IMR-90 (cell line): ENCODE data around the gene EEF2K. TPM values are rescaled to one million over a fixed set of nuclear protein-coding genes. Genes with fewer than 3 reads are reported as not detected.

ENCODE experiments used
- ATAC-seq: fragments of 200-7000 bp; cut with Tn5 transposase; 2 replicates; pipeline ENCODE4 v1.9.1; 2020; ENCODE audit warnings: low read depth, mild to moderate bottlenecking, moderate library complexity
- BruUV-seq: library from RNA; stranded (reverse); fragments of 400-500 nt; replicated peaks from 2 replicates; lab custom pipeline; 2021; lab: Mats Ljungman, UMichigan
- CTCF ChIA-PET: fragments of 300-600 bp; formaldehyde crosslinking; extraction: SDS; loops from one replicate; lab custom pipeline; 2021; ENCODE audit warnings: antibody characterized with exemption; lab: Yijun Ruan, JAX
- POLR2A ChIA-PET: fragments of 300-600 bp; sonication (Branson Sonifier 250); formaldehyde crosslinking; loops from one replicate; lab custom pipeline; 2022; ENCODE audit warnings: antibody characterized with exemption; ENCODE audit not compliant: unreplicated experiment; lab: Charles Lee
- DNase-seq: peaks from one replicate; pipeline ENCODE4 v3.0.0; 2013
- H2AFZ ChIP-seq: replicated peaks from 2 replicates; pipeline ENCODE3; 2013; ENCODE audit warnings: low read length, mild to moderate bottlenecking; ENCODE audit not compliant: poor library complexity
- H2AK5ac ChIP-seq: 2 replicates; pipeline ENCODE4 v1.6.1; 2013; ENCODE audit warnings: low read depth, low read length, inconsistent platforms
- H2AK9ac ChIP-seq: replicated peaks from 2 replicates; pipeline ENCODE3; 2013; ENCODE audit warnings: mild to moderate bottlenecking, low read depth, low read length, moderate library complexity; ENCODE audit not compliant: poor library complexity
- H2BK120ac ChIP-seq: 2 replicates; pipeline ENCODE4 v1.6.1; 2013; ENCODE audit warnings: low read depth, low read length, inconsistent platforms
- H2BK15ac ChIP-seq: 3 replicates; pipeline ENCODE4 v1.6.1; 2013; ENCODE audit warnings: low read depth, low read length, inconsistent platforms
- H2BK20ac ChIP-seq: 2 replicates; pipeline ENCODE4 v1.6.1; 2013; ENCODE audit warnings: low read depth, mild to moderate bottlenecking, inconsistent platforms, low read length, moderate library complexity
- H2BK5ac ChIP-seq: 2 replicates; pipeline ENCODE4 v1.6.1; 2013; ENCODE audit warnings: mild to moderate bottlenecking, low read depth, low read length, inconsistent platforms; ENCODE audit not compliant: poor library complexity, severe bottlenecking
- H3K14ac ChIP-seq: replicated peaks from 2 replicates; pipeline ENCODE4 v1.6.1; 2013; ENCODE audit warnings: low read depth, low read length, inconsistent platforms
- H3K18ac ChIP-seq: 2 replicates; pipeline ENCODE4 v1.6.1; 2013; ENCODE audit warnings: low read depth, low read length, control low read depth
- H3K23ac ChIP-seq: 2 replicates; pipeline ENCODE4 v1.6.1; 2013; ENCODE audit warnings: low read depth, low read length, inconsistent platforms
- H3K27ac ChIP-seq: 2 replicates; pipeline ENCODE4 v1.5.1; 2013; ENCODE audit warnings: mild to moderate bottlenecking, control low read depth, low read length; ENCODE audit not compliant: insufficient read depth
- H3K27me3 ChIP-seq: 2 replicates; pipeline ENCODE4 v1.6.1; 2013; ENCODE audit warnings: low read length; ENCODE audit not compliant: control insufficient read depth, insufficient read depth
- H3K36me3 ChIP-seq: 2 replicates; pipeline ENCODE4 v1.6.1; 2013; ENCODE audit warnings: low read length, mixed read lengths; ENCODE audit not compliant: control insufficient read depth, insufficient read depth
- H3K4ac ChIP-seq: 2 replicates; pipeline ENCODE4 v1.6.1; 2013; ENCODE audit warnings: low read depth, low read length, inconsistent platforms
- H3K4me1 ChIP-seq: 2 replicates; pipeline ENCODE4 v1.6.1; 2013; ENCODE audit warnings: low read length, mixed read lengths; ENCODE audit not compliant: control insufficient read depth, insufficient read depth
- H3K4me2 ChIP-seq: 2 replicates; pipeline ENCODE4 v1.6.1; 2013; ENCODE audit warnings: low read depth, mild to moderate bottlenecking, control low read depth, low read length, moderate library complexity
- H3K4me3 ChIP-seq: 2 replicates; pipeline ENCODE4 v1.5.1; 2013; ENCODE audit warnings: low read depth, mild to moderate bottlenecking, control low read depth, low read length, moderate library complexity; ENCODE audit not compliant: insufficient read depth
- H3K56ac ChIP-seq: 2 replicates; pipeline ENCODE4 v1.6.1; 2013; ENCODE audit warnings: low read length, inconsistent platforms; ENCODE audit not compliant: insufficient read depth; ENCODE audit errors: extremely low read depth
- H3K79me1 ChIP-seq, 2 experiments: 2 replicates each; pipeline ENCODE4 v1.6.1; 2013; ENCODE audit warnings: low read length in 2 of 2, inconsistent platforms in 1 of 2, low read depth in 1 of 2
- H3K9ac ChIP-seq: 2 replicates; pipeline ENCODE4 v1.6.1; 2013; ENCODE audit warnings: low read depth, low read length, control low read depth
- H3K9me1 ChIP-seq: 2 replicates; pipeline ENCODE4 v1.6.1; 2013; ENCODE audit warnings: low read length, inconsistent platforms; ENCODE audit not compliant: insufficient read depth
- H3K9me3 ChIP-seq: 2 replicates; pipeline ENCODE4 v1.6.1; 2013; ENCODE audit warnings: low read length; ENCODE audit not compliant: control insufficient read depth, insufficient read depth
- H4K20me1 ChIP-seq: 2 replicates; pipeline ENCODE4 v1.6.1; 2013; ENCODE audit warnings: low read length, inconsistent platforms; ENCODE audit not compliant: insufficient read depth
- H4K5ac ChIP-seq: 2 replicates; pipeline ENCODE4 v1.6.1; 2013; ENCODE audit warnings: mild to moderate bottlenecking, low read depth, low read length, control low read depth
- H4K8ac ChIP-seq, 2 experiments: 2 replicates each; pipeline ENCODE4 v1.6.1; 2013; ENCODE audit warnings: low read depth in 2 of 2, low read length in 2 of 2, control low read depth in 1 of 2, inconsistent platforms in 1 of 2
- H4K91ac ChIP-seq: 2 replicates; pipeline ENCODE4 v1.6.1; 2013; ENCODE audit warnings: low read depth, low read length, inconsistent platforms; ENCODE audit not compliant: insufficient read depth
- BHLHE40 ChIP-seq: fragments of 150-350 bp; IDR thresholded peaks from 2 replicates; pipeline ENCODE4 v1.6.1; 2016; ENCODE audit warnings: mild to moderate bottlenecking, low read depth, low read length
- CEBPB ChIP-seq: IDR thresholded peaks from 2 replicates; pipeline ENCODE4 v1.6.1; 2012; ENCODE audit warnings: low read depth, low read length, improper control_type of control experiment
- CHD1 ChIP-seq: IDR thresholded peaks from 2 replicates; pipeline ENCODE4 v1.6.1; 2012; ENCODE audit warnings: low read depth, low read length, improper control_type of control experiment
- CTCF ChIP-seq: conservative IDR thresholded peaks from 2 replicates; pipeline ENCODE4 v1.5.1; 2012; ENCODE audit warnings: mild to moderate bottlenecking, low read depth, low read length, improper control_type of control experiment
- ELK1 ChIP-seq: fragments of 150-350 bp; IDR thresholded peaks from 2 replicates; pipeline ENCODE4 v1.6.1; 2016; ENCODE audit warnings: low read depth, mild to moderate bottlenecking, low read length, moderate library complexity, borderline replicate concordance
- FOS ChIP-seq: fragments of 150-350 bp; IDR thresholded peaks from 2 replicates; pipeline ENCODE4 v1.6.1; 2016; ENCODE audit warnings: low read depth, low read length
- MAFK ChIP-seq: IDR thresholded peaks from 2 replicates; pipeline ENCODE4 v1.6.1; 2012; ENCODE audit warnings: low read depth, low read length, improper control_type of control experiment
- MAZ ChIP-seq: IDR thresholded peaks from 2 replicates; pipeline ENCODE4 v1.6.1; 2012; ENCODE audit warnings: low read depth, mild to moderate bottlenecking, low read length, improper control_type of control experiment, moderate library complexity, borderline replicate concordance
- MXI1 ChIP-seq: IDR thresholded peaks from 2 replicates; pipeline ENCODE4 v1.6.1; 2012; ENCODE audit warnings: low read depth, mild to moderate bottlenecking, low read length, moderate library complexity, borderline replicate concordance
- NFE2L2 ChIP-seq: fragments of 150-350 bp; IDR thresholded peaks from 2 replicates; pipeline ENCODE4 v1.6.1; 2016; ENCODE audit warnings: low read depth, mild to moderate bottlenecking, low read length
- POLR2A ChIP-seq: IDR thresholded peaks from 2 replicates; pipeline ENCODE4 v1.6.1; 2012; ENCODE audit warnings: mild to moderate bottlenecking, low read depth, low read length
- RAD21 ChIP-seq: IDR thresholded peaks from 2 replicates; pipeline ENCODE4 v1.6.1; 2012; ENCODE audit warnings: low read length, improper control_type of control experiment
- RCOR1 ChIP-seq: IDR thresholded peaks from 2 replicates; pipeline ENCODE4 v1.6.1; 2012; ENCODE audit warnings: mild to moderate bottlenecking, low read length, improper control_type of control experiment; ENCODE audit not compliant: insufficient replicate concordance
- RFX5 ChIP-seq: IDR thresholded peaks from 2 replicates; pipeline ENCODE4 v1.8.0; 2012; ENCODE audit warnings: low read depth, mild to moderate bottlenecking, low read length, moderate library complexity
- SMC3 ChIP-seq: fragments of 150-350 bp; IDR thresholded peaks from 2 replicates; pipeline ENCODE4 v1.6.1; 2016; ENCODE audit warnings: low read depth, mild to moderate bottlenecking, antibody characterized with exemption, low read length, moderate library complexity
- USF2 ChIP-seq: fragments of 150-350 bp; IDR thresholded peaks from 2 replicates; pipeline ENCODE4 v1.6.1; 2017; ENCODE audit warnings: mild to moderate bottlenecking, antibody characterized with exemption, low read length, low read depth
- WGBS, 2 experiments: methylation state at CpG; one replicate each; pipeline versions ENCODE4 v1.1.5 to v1.1.7; 2013; ENCODE audit warnings: missing lambda C conversion rate in 2 of 2; ENCODE audit not compliant: insufficient read length in 1 of 2; ENCODE audit errors: extremely low coverage in 2 of 2; 5-methylcytosine and 5-hydroxymethylcytosine counted together
- dilution Hi-C: fragments of 300-500 bp; cut with HindIII; formaldehyde crosslinking; loops from one replicate; pipeline ENCODE4 v1.14.3; 2018; ENCODE audit warnings: low sequenced_read_pairs; ENCODE audit not compliant: unreplicated experiment
- in situ Hi-C: fragments of 300-500 bp; cut with MboI; formaldehyde crosslinking; loops from 3 replicates; pipeline ENCODE4 v1.14.3; 2019; ENCODE audit warnings: low sequenced_read_pairs, inconsistent platforms, mixed read lengths
- intact Hi-C: fragments of 100-400 bp; cut with micrococcal nuclease; formaldehyde crosslinking; loops from 2 replicates; pipeline ENCODE4 v1.10.0; 2022
- polyA plus RNA-seq, 3 experiments: library from polyadenylated mRNA; depleted of rRNA; stranded (reverse); fragments of >200 nt; gene quantifications; 2 replicates each; pipeline ENCODE4 v1.2.3, GENCODE V29; 2012; ENCODE audit warnings: low replicate concordance in 1 of 3
- total RNA-seq: library from RNA; depleted of rRNA; stranded (reverse); fragments of >200 nt; gene quantifications from 2 replicates; pipeline ENCODE4 v1.2.3, GENCODE V29; 2012

EEF2K gene
- total and polyA plus RNA-seq, 2 of the 4 experiments (the other 2 are of a cell fraction): 9.7 to 16.5 TPM

GRCh38 chr16:22302776-22303363 lies 96.8 kb downstream of the EEF2K start:
- dilution Hi-C loops (no loop called here), in situ Hi-C loops (no loop called here), intact Hi-C loops (no loop called here)
- no peak overlapping the region for H3K56ac ChIP-seq
- H2BK15ac ChIP-seq: no peak overlapping the region
- H2AK5ac ChIP-seq: no peak overlapping the region
- H3K23ac ChIP-seq: no peak overlapping the region
- peaks cover 54% of the 10 kb centered on the region for H4K20me1 ChIP-seq
- no peak overlapping the region for H3K27ac ChIP-seq
- H3K4ac ChIP-seq: no peak overlapping the region
- no peak overlapping the region for H3K4me3 ChIP-seq
- H2BK5ac ChIP-seq: no peak overlapping the region
- no peaks in the 10 kb centered on the region for H3K9me3 ChIP-seq
- H2BK120ac ChIP-seq: no peak overlapping the region
- no peak overlapping the region for H3K4me2 ChIP-seq
- H3K9me1 ChIP-seq: peaks cover 2% of the 10 kb centered on the region; the same call in 1 of the 2 replicates
- H4K5ac ChIP-seq: no peak overlapping the region
- H3K27me3 ChIP-seq: no peaks in the 10 kb centered on the region
- CTCF ChIA-PET: no interaction called here
- DNase-seq: no peak
- no peak overlapping the region for H2BK20ac ChIP-seq
- peaks cover 26% of the 10 kb centered on the region for H3K36me3 ChIP-seq
- H3K14ac ChIP-seq: no peak overlapping the region
- no peak overlapping the region for H4K8ac ChIP-seq
- H3K4me1 ChIP-seq: peaks cover 2% of the 10 kb centered on the region; the same call in 1 of the 2 replicates
- no peak for ATAC-seq
- no peak overlapping the region for H3K9ac ChIP-seq
- H2AK9ac ChIP-seq: no peak overlapping the region
- no peak overlapping the region for H3K18ac ChIP-seq
- BruUV-seq: no TSS peak
- peaks cover 13 to 79% of the 10 kb centered on the region in 2 experiments for H3K79me1 ChIP-seq
- POLR2A ChIA-PET: no interaction called here
- TF ChIP-seq SMC3: no peak
- TF ChIP-seq USF2: no peak
- TF ChIP-seq MAZ: no peak
- TF ChIP-seq RCOR1: no peak
- TF ChIP-seq FOS: no peak
- TF ChIP-seq ELK1: no peak
- TF ChIP-seq POLR2A: no peak
- TF ChIP-seq CHD1: no peak
- TF ChIP-seq RFX5: no peak
- no peak for TF ChIP-seq CEBPB
- no peak for TF ChIP-seq MAFK
- no peak for TF ChIP-seq CTCF
- no peak for TF ChIP-seq RAD21
- no peak for TF ChIP-seq NFE2L2
- TF ChIP-seq BHLHE40: no peak
- TF ChIP-seq MXI1: no peak
- no peak overlapping the region for H4K91ac ChIP-seq
- no peak overlapping the region for H2AFZ ChIP-seq
- 100% methylated on average over 3 of the region's 12 CpGs; no CpG with 5 or more reads in 1 of the 2 experiments for whole genome bisulfite sequencing, 2 experiments
